B cell (primary cell): ENCODE results near the gene SNRNP70. TPM values are rescaled to one million over a fixed set of nuclear protein-coding genes. Genes with fewer than 3 reads are reported as not detected.

Experiments used
- ATAC-seq: fragments of 200-7000 bp; cut with Tn5 transposase; one replicate; pipeline ENCODE4 v1.10.0; 2021; ENCODE audit warnings: low read depth, mild to moderate bottlenecking, moderate number of reproducible peaks, moderate library complexity
- CTCF ChIA-PET: fragments of 350-600 bp; sonication (Branson Sonifier 250); formaldehyde crosslinking; loops from one replicate; lab custom pipeline; 2021; ENCODE audit warnings: antibody characterized with exemption, inconsistent platforms; lab: Charles Lee
- POLR2A ChIA-PET: fragments of 350-600 bp; sonication (Branson Sonifier 250); formaldehyde crosslinking; loops from one replicate; lab custom pipeline; 2021; ENCODE audit warnings: antibody characterized with exemption; lab: Charles Lee
- DNase-seq: peaks from one replicate; pipeline ENCODE4 v3.0.0; 2013
- H2AFZ ChIP-seq: 2 replicates; pipeline ENCODE4 v1.6.1; 2012; ENCODE audit warnings: mild to moderate bottlenecking, low read depth, low read length; ENCODE audit not compliant: insufficient read depth, poor library complexity, severe bottlenecking
- H3K27ac ChIP-seq, 2 donors: 1 replicate in 1 of 2; 2 replicates in 1 of 2; pipeline ENCODE4 v1.5.1; 2012 to 2013; ENCODE audit warnings: low read length in 2 of 2, mild to moderate bottlenecking in 2 of 2, moderate library complexity in 1 of 2
- H3K27me3 ChIP-seq, 4 experiments: fragments of 200-600 bp in 1 of 4; sonication (generic) in 1 of 4; replicated peaks in 1 of 4; 1 replicate in 2 of 4; 2 replicates in 2 of 4; pipeline versions ENCODE4 v1.6.1 to v1.7.0; 2013 to 2016; ENCODE audit warnings: low read length in 3 of 4, mild to moderate bottlenecking in 2 of 4, mixed read lengths in 1 of 4, moderate library complexity in 1 of 4; ENCODE audit not compliant: insufficient read depth in 4 of 4, control insufficient read depth in 3 of 4; ENCODE audit errors: control extremely low read depth in 1 of 4
- H3K36me3 ChIP-seq, 2 experiments: replicated peaks in 1 of 2; 1 replicate in 1 of 2; 2 replicates in 1 of 2; pipeline versions ENCODE4 v1.6.1 to v1.7.1; 2013; ENCODE audit warnings: low read length in 1 of 2; ENCODE audit not compliant: insufficient read depth in 2 of 2, control insufficient read depth in 1 of 2; ENCODE audit errors: control extremely low read depth in 1 of 2, extremely low read depth in 1 of 2
- H3K4me1 ChIP-seq, 2 donors: fragments of 200-600 bp in 1 of 2; sonication (generic) in 1 of 2; 1 replicate in 1 of 2; 2 replicates in 1 of 2; pipeline versions ENCODE4 v1.5.1 to v1.6.1; 2013 to 2017; ENCODE audit warnings: low read length in 2 of 2; ENCODE audit not compliant: control insufficient read depth in 2 of 2, insufficient read depth in 2 of 2
- H3K4me2 ChIP-seq: replicated peaks from 2 replicates; pipeline ENCODE3; 2012; ENCODE audit warnings: mild to moderate bottlenecking, low read depth, low read length; ENCODE audit not compliant: poor library complexity, severe bottlenecking
- H3K4me3 ChIP-seq, 5 experiments: fragments of 200-600 bp in 1 of 5; sonication (generic) in 1 of 5; 1 replicate in 3 of 5; 2 replicates in 2 of 5; pipeline versions ENCODE4 v1.5.1 to v1.7.0; 2011 to 2016; ENCODE audit warnings: low read length in 4 of 5, mild to moderate bottlenecking in 4 of 5, low read depth in 2 of 5, control low read depth in 1 of 5, moderate library complexity in 1 of 5; ENCODE audit not compliant: insufficient read depth in 1 of 5; ENCODE audit errors: control extremely low read depth in 1 of 5, extremely low read depth in 1 of 5
- H3K79me2 ChIP-seq: fragments of 200-600 bp; sonication (generic); one replicate; pipeline ENCODE4 v1.6.0; 2016; ENCODE audit warnings: low read length; ENCODE audit not compliant: control insufficient read depth, insufficient read depth
- H3K9ac ChIP-seq: fragments of 200-600 bp; sonication (generic); 2 replicates; pipeline ENCODE4 v1.6.1; 2017; ENCODE audit warnings: mild to moderate bottlenecking, low read length, moderate library complexity
- H3K9me3 ChIP-seq, 3 donors: one replicate each; pipeline versions ENCODE4 v1.6.1 to v1.7.1; 2013; ENCODE audit warnings: low read length in 2 of 3; ENCODE audit not compliant: control insufficient read depth in 2 of 3, insufficient read depth in 1 of 3; ENCODE audit errors: control extremely low read depth in 1 of 3
- H4K20me1 ChIP-seq: 2 replicates; pipeline ENCODE4 v1.6.0; 2012; ENCODE audit warnings: mild to moderate bottlenecking, low read length; ENCODE audit not compliant: insufficient read depth, control insufficient read depth, poor library complexity, severe bottlenecking
- H3K27ac Mint-ChIP-seq: one replicate; pipeline ENCODE4 v1.8.0; 2021; ENCODE audit warnings: mixed read lengths
- H3K27me3 Mint-ChIP-seq: one replicate; pipeline ENCODE4 v1.8.0; 2021; ENCODE audit warnings: mixed read lengths
- H3K4me1 Mint-ChIP-seq: one replicate; pipeline ENCODE4 v1.8.0; 2021; ENCODE audit warnings: mixed read lengths
- H3K4me3 Mint-ChIP-seq: one replicate; pipeline ENCODE4 v1.8.0; 2021; ENCODE audit warnings: mixed read lengths
- H3K9me3 Mint-ChIP-seq: one replicate; pipeline ENCODE4 v1.8.0; 2022; ENCODE audit warnings: mixed read lengths; ENCODE audit not compliant: insufficient read depth
- EZH2 ChIP-seq: IDR thresholded peaks from 2 replicates; pipeline ENCODE4 v1.6.1; 2012; ENCODE audit warnings: borderline replicate concordance, low read depth, mild to moderate bottlenecking, moderate library complexity, low read length; ENCODE audit not compliant: insufficient read depth, poor library complexity, severe bottlenecking
- WGBS: methylation state at CpG from one replicate; pipeline ENCODE4 v1.1.5; 2013; ENCODE audit warnings: missing lambda C conversion rate; ENCODE audit not compliant: insufficient coverage; 5-methylcytosine and 5-hydroxymethylcytosine counted together
- intact Hi-C: fragments of 100-400 bp; cut with micrococcal nuclease; formaldehyde crosslinking; loops from one replicate; pipeline ENCODE4 v1.10.0; 2022
- polyA plus RNA-seq: library from polyadenylated mRNA; depleted of rRNA; stranded (reverse); fragments of >200 nt; gene quantifications from 2 replicates; pipeline ENCODE4 v1.2.3, GENCODE V29; 2012
- total RNA-seq, 2 donors: library from RNA; stranded (reverse); fragments of 120-200 nt in 1 of 2; gene quantifications; 1 replicate in 1 of 2; 2 replicates in 1 of 2; pipeline versions ENCODE4 v1.2.3 to v1.2.4, GENCODE V29; 2013 to 2022
- TF ChIP-seq, protein P1 (sequence below): fragments of 200-600 bp; IDR thresholded peaks from one replicate; pipeline ENCODE4 v1.8.0; 2022; ENCODE audit warnings: antibody characterized with exemption, mild to moderate bottlenecking

SNRNP70 gene
- total and polyA plus RNA-seq, 2 donors (not counting 1 experiment from before 2014, with no cell fraction given) = 598 to 954 TPM

DNA sequence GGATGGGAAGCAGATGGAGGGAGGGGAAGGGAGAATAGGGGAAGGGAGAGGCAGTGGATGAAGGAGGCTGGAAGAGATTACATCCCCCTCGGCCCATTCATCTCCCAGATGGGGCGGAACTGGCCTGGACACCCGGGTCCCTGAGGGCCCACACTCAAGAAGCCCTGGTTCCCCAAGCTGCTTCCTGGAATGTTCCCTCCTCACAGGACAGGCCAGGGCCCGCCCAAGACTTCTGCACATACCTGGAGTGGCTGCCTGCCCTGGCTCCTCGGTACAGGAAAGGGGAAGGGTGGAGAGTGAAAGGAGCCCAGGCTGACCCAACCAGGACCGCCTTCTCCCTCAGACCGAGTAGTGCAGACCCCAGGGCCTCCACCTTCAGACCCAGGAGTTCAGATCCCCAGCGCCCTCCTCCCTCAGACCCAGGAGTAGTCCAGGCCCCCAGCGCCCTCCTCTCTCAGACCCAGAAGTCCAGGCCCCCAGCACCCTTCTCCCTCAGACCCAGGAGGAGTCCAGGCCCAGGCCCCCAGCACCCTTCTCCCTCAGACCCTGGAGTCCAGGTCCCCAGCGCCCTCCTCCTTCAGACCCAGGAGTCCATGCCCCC lies 21.1 kb upstream of the SNRNP70 start:
- no peak overlapping the region for H3K27ac ChIP-seq
- intact Hi-C loops = no loop called here
- ATAC-seq (no peak), DNase-seq (no peak)
- H3K9ac ChIP-seq = no peak overlapping the region
- no peaks in the 10 kb centered on the region for H4K20me1 ChIP-seq
- H2AFZ ChIP-seq = no peak overlapping the region
- no peak overlapping the region for H3K27ac Mint-ChIP-seq
- no peak overlapping the region for H3K4me3 ChIP-seq
- no peak overlapping the region for H3K4me3 Mint-ChIP-seq
- peaks cover 47% of the 10 kb centered on the region for H3K27me3 Mint-ChIP-seq
- H3K9me3 Mint-ChIP-seq = no peaks in the 10 kb centered on the region
- no peaks in the 10 kb centered on the region for H3K79me2 ChIP-seq
- H3K4me2 ChIP-seq = peak overlapping the region; percentile 49
- peaks cover 0 to 5% of the 10 kb centered on the region in 2 donors for H3K4me1 ChIP-seq
- 61% methylated on average over 5 of the region's 10 CpGs for WGBS
- H3K27me3 ChIP-seq = peaks cover 0 to 58% (median 20%) of the 10 kb centered on the region in 4 experiments
- CTCF ChIA-PET = no interaction called here
- no peaks in the 10 kb centered on the region for H3K36me3 ChIP-seq
- POLR2A ChIA-PET = interaction anchor here (0.5 kb wide), 1 partner anchor 636 kb away, joined by 3 read pairs; no protein-coding TSS in a partner anchor
- TF ChIP-seq EZH2 = no peak
- TF ChIP-seq, protein P1, sequence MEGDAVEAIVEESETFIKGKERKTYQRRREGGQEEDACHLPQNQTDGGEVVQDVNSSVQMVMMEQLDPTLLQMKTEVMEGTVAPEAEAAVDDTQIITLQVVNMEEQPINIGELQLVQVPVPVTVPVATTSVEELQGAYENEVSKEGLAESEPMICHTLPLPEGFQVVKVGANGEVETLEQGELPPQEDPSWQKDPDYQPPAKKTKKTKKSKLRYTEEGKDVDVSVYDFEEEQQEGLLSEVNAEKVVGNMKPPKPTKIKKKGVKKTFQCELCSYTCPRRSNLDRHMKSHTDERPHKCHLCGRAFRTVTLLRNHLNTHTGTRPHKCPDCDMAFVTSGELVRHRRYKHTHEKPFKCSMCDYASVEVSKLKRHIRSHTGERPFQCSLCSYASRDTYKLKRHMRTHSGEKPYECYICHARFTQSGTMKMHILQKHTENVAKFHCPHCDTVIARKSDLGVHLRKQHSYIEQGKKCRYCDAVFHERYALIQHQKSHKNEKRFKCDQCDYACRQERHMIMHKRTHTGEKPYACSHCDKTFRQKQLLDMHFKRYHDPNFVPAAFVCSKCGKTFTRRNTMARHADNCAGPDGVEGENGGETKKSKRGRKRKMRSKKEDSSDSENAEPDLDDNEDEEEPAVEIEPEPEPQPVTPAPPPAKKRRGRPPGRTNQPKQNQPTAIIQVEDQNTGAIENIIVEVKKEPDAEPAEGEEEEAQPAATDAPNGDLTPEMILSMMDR = no peak
- H3K9me3 ChIP-seq = peaks cover 0 to 9% (median 0%) of the 10 kb centered on the region in 3 donors
- peaks cover 4% of the 10 kb centered on the region for H3K4me1 Mint-ChIP-seq

DNA sequence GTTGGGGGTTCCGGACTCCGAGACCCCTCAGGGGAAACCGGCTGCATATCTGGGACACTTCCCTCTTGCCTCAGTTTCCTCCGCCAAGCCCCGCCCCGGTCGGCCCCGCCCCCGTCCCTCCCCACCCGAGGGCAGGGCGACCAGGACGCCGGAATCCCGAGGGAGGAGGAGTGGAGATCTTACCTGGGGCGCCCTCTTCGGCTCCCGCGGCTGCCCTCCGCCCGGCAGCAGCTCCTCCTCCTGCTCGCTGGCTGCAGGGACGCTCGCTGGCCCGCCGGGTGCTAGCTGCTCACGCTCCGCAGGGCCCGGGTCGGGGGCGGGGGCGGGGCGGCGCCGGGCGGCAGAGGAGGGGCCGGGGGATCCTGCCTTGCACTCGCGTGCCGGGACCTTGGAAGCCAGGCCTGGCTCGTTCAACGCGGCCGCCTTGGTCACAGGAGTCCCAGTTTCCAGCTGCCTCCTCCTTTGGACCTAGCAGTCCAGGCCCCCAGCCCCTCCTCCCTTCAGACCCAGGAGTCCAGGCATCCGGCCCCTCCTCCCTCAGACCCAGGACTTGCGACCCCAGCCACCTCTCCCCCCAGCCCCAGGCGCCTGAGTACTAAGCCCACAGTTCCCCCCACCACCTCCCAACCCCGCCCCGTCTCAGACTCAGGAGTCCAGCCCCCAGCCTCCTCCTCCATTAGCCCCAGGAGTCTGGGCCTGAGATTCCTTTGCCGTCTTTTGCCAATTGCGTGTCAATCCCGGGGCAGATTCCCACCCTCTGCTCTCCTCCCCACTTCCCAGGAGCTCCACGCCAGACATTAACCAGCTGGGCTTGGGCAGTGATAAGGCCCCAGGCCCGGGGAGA lies 20.3 kb upstream of the SNRNP70 start, which contains the start of gene NTF4:
NTF4 (minus strand) TSS at position 51 of the 844 bp plus-strand sequence. CDS start 2,821 bp downstream, outside the sequence.
- Mint-ChIP-seq H3K27me3 (peaks cover 51% of the 10 kb centered on the region), H3K4me3 (no peak within 1 kb of the TSS)
- CTCF ChIA-PET = no interaction called here

More for the DNA sequence above, 20.3 kb upstream of the SNRNP70 start, which contains the start of gene NTF4:
- no peak for DNase-seq
- H3K4me2 ChIP-seq = peak within 1 kb of the TSS; percentile 49
- intact Hi-C loops = no loop called here
- H2AFZ ChIP-seq = peak within 1 kb of the TSS; percentile 28
- POLR2A ChIA-PET = no interaction called here
- no peak within 1 kb of the TSS for H3K9ac ChIP-seq
- peaks cover 0 to 10% (median 0%) of the 10 kb centered on the region in 3 donors for H3K9me3 ChIP-seq
- no peaks in the 10 kb centered on the region for H3K36me3 ChIP-seq
- H3K27ac Mint-ChIP-seq = no peak within 1 kb of the TSS
- ATAC-seq = no peak
- no peaks in the 10 kb centered on the region for H4K20me1 ChIP-seq
- H3K9me3 Mint-ChIP-seq = peaks cover 1% of the 10 kb centered on the region
- peaks cover 0 to 5% of the 10 kb centered on the region in 2 donors for H3K4me1 ChIP-seq
- H3K27ac ChIP-seq = no peak within 1 kb of the TSS
- WGBS = 8% methylated on average over 49 of the region's 53 CpGs
- no peak within 1 kb of the TSS for H3K4me3 ChIP-seq
- no peaks in the 10 kb centered on the region for H3K79me2 ChIP-seq
- TF ChIP-seq EZH2 = no peak
- TF ChIP-seq, protein P1 = no peak
- peaks cover 4% of the 10 kb centered on the region for H3K4me1 Mint-ChIP-seq
- peaks cover 0 to 58% (median 23%) of the 10 kb centered on the region in 4 experiments for H3K27me3 ChIP-seq
